ENCODE results near the gene FIGNL1.

DNA sequence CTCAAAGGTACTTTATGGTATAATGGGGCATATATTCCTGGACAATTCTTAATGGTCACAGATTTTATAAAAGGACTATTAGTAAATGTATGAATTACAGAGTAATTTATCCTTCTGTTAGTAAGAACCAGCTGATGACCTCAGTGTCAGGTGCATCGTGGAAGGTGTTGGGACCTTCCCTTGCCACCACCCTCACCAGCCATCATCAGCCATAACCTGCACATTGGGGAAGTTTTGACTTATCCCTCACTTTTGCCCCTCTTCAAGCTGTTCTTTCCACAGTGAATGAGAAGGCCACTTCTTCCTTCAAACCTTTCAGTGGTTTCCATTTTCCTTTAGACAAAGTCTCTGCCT is 52.2 kb downstream of the FIGNL1 start:
- no peak for TF ChIP-seq CTCF (conservative IDR thresholded peaks at IDR 0.05; ENCODE audit: low read length)
- TF ChIP-seq EZH2phosphoT487 (IDR thresholded peaks at IDR 0.05; ENCODE audit: borderline replicate concordance): no peak

Data from Loucy (cell line).